ENCODE data around the gene CCDC8.

GRCh38 chr19:46383171-46383815 lies 30.1 kb downstream of the CCDC8 start:
- TF ChIP-seq POLR2A (IDR thresholded peaks at IDR 0.05) (no peak), CTCF (IDR thresholded peaks at IDR 0.05) (no peak), EP300 (IDR thresholded peaks at IDR 0.05) (no peak)
